Osteocyte (in vitro differentiated cells): ENCODE measurements around the gene HKDC1. TPM values are rescaled to one million over a fixed set of nuclear protein-coding genes. Genes with fewer than 3 reads are reported as not detected.

Source experiments
- DNase-seq: peaks from one replicate; pipeline ENCODE4 v3.0.0; 2021; ENCODE audit warnings: mixed read lengths; ENCODE audit not compliant: unreplicated experiment; ENCODE audit errors: extremely low spot score
- H3K27ac Mint-ChIP-seq: one replicate; pipeline ENCODE4 v1.8.0; 2021; ENCODE audit warnings: mild to moderate bottlenecking, mixed read lengths; ENCODE audit not compliant: unreplicated experiment
- H3K27me3 Mint-ChIP-seq: one replicate; pipeline ENCODE4 v1.8.0; 2021; ENCODE audit warnings: mixed read lengths; ENCODE audit not compliant: unreplicated experiment
- H3K36me3 Mint-ChIP-seq: one replicate; pipeline ENCODE4 v1.8.0; 2021; ENCODE audit warnings: mixed read lengths; ENCODE audit not compliant: unreplicated experiment
- H3K4me1 Mint-ChIP-seq: one replicate; pipeline ENCODE4 v1.8.0; 2021; ENCODE audit warnings: mixed read lengths; ENCODE audit not compliant: unreplicated experiment
- H3K4me3 Mint-ChIP-seq: one replicate; pipeline ENCODE4 v1.8.0; 2021; ENCODE audit warnings: mild to moderate bottlenecking, moderate library complexity, mixed read lengths; ENCODE audit not compliant: unreplicated experiment
- H3K9me3 Mint-ChIP-seq: one replicate; pipeline ENCODE4 v1.8.0; 2021; ENCODE audit warnings: mixed read lengths; ENCODE audit not compliant: unreplicated experiment
- CTCF ChIP-seq: fragments of 200-600 bp; sonication (generic); IDR thresholded peaks from 2 replicates; pipeline ENCODE4 v1.5.0; 2021; ENCODE audit warnings: antibody characterized with exemption, mild to moderate bottlenecking, moderate library complexity
- total RNA-seq: library from RNA; stranded (reverse); gene quantifications from 2 replicates; pipeline ENCODE4 v1.2.1, GENCODE V29; 2021

HKDC1 gene
- total RNA-seq, 1 donor from 2014 or later, result 0.19 TPM

DNA sequence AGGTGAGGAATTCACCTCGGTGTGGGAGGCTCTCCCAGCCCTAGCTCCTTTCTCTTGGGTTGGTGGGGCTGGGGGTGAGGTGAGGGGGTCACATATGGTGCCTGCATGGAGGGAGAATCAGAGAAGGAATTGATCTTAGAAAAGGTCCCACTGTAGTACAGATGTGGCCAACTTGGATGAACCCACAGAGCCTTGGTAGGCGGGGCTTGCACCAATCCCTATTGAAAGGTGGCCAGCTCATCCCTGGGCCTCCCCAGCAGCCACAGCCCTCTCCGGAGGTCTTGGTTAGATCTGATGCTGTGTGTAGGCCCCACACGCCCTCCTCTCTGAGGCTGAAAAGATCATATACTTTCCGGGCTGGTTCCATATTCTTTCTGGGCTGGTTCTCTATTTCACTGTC is 19.0 kb downstream of the HKDC1 start:
- Mint-ChIP-seq H3K36me3 (no peaks in the 10 kb centered on the region), H3K27me3 (no peaks in the 10 kb centered on the region), H3K27ac (no peak overlapping the region), H3K4me3 (no peak overlapping the region), H3K9me3 (no peaks in the 10 kb centered on the region), H3K4me1 (peaks cover 10% of the 10 kb centered on the region)
- DNase-seq, result no peak
- no peak for TF ChIP-seq CTCF

DNA sequence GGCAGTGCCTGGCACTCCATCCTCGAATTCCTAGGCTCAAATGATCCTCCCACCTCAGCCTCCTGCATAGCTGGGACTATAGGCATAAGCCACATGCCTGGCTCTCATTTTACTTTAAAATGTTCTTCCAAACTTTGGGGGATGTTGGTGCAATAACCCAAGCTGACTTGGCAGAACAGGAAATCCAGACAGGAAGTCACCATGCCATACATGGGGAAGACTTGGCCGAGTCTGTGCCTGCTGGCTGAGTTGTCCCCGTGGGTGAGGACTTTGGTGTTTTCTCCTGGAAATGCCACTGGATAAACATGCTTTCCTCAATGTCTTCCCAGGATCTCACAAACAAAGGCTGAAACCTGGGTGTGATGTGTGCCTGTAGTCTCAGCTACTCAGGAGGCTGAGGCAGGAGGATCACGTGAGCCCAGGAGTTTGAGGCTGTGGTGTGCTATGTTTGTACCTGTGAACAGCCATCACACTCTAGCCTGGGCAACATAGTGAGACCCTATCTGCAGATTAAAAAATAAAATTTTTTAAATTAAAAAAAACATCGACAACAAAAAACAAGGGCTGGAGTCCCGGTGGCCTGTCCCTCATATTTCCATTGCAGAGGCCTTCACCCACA is 19.8 kb downstream of the HKDC1 start:
- TF ChIP-seq CTCF, result no peak
- no peak overlapping the region for H3K4me3 Mint-ChIP-seq
- no peaks in the 10 kb centered on the region for H3K27me3 Mint-ChIP-seq
- H3K9me3 Mint-ChIP-seq, result no peaks in the 10 kb centered on the region
- no peaks in the 10 kb centered on the region for H3K36me3 Mint-ChIP-seq
- no peak for DNase-seq
- peaks cover 10% of the 10 kb centered on the region for H3K4me1 Mint-ChIP-seq
- H3K27ac Mint-ChIP-seq, result no peak overlapping the region

- Mint-ChIP-seq H3K9me3 (no peaks in the 10 kb centered on the region), H3K36me3 (no peaks in the 10 kb centered on the region), H3K27ac (no peak overlapping the region), H3K27me3 (no peaks in the 10 kb centered on the region), H3K4me1 (peaks cover 10% of the 10 kb centered on the region), H3K4me3 (no peak overlapping the region)
- no peak for DNase-seq
- no peak for TF ChIP-seq CTCF
Observed at GRCh38 chr10:69240455-69240854, 20.3 kb downstream of the HKDC1 start.

DNA sequence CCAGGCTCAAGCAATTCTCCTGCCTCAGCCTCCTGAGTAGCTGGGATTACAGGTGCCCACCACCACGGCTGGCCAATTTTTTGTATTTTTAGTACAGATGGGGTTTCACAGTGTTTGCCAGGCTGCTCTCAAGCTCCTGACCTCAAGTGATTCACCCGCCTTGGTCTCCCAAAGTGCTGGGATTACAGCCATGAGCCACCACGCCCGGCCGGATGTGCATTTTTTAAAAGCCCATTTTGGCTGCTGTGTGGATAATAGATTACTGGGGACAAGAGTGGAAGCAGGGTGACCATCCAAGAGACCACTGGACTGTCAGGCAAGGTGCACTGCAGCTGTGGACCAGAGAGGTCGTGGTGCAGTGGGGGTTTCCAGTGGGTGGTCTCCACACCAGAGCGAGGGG is 21.4 kb downstream of the HKDC1 start:
- H3K27me3 Mint-ChIP-seq, result no peaks in the 10 kb centered on the region
- no peak for DNase-seq
- no peaks in the 10 kb centered on the region for H3K36me3 Mint-ChIP-seq
- H3K9me3 Mint-ChIP-seq, result no peaks in the 10 kb centered on the region
- no peak for TF ChIP-seq CTCF
- H3K27ac Mint-ChIP-seq, result no peak overlapping the region
- no peak overlapping the region for H3K4me3 Mint-ChIP-seq
- peaks cover 10% of the 10 kb centered on the region for H3K4me1 Mint-ChIP-seq

DNA sequence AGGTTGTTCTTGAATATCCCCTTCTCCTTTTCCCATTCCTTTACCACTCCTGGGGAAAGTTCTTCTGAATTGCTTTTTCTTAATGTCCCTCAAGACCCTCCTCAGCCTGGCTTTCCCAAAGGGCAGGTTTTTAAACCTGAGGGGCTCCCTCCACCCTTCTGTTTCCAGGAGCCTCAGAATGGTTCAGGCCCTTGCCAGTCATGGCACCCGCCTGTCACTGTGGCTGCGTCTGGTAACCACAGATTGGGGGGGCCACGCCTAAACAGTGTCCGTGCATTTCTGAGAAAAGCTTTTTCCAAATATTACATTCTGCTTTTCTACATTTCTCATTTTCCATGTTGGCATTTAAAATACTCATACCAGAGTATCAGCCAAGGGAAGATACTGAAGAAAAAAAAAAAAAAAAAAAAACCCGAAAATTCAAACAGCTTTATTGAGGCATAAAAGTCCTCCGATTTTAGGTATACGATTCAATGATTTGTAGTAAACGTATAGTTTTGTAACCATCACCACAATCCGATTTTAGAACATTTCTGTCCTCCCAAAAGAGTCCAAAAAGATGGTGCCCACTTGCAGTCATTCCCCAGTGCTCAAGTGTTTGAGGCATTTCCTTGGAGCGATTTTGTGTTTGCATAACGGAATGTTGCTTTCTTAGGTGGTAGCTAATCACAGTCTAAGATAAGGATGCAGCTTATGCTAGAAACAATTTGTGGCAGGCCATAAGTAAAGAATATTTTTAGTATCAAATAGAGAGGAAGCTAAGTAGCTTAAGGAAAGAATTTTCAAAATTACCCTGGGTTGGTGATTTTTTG is 22.1 kb downstream of the HKDC1 start:
- DNase-seq, result no peak
- TF ChIP-seq CTCF, result no peak
- Mint-ChIP-seq H3K27me3 (no peaks in the 10 kb centered on the region), H3K36me3 (no peaks in the 10 kb centered on the region), H3K4me3 (no peak overlapping the region), H3K27ac (no peak overlapping the region), H3K4me1 (peaks cover 10% of the 10 kb centered on the region), H3K9me3 (no peaks in the 10 kb centered on the region)
